Ectodermal cell (in vitro differentiated cells): ENCODE data around the gene FSD2.

Experiments
- H3K27ac ChIP-seq: 2 replicates; pipeline ENCODE4 v1.7.0; 2013; ENCODE audit warnings: mild to moderate bottlenecking, low read depth, low read length; ENCODE audit not compliant: insufficient read depth, poor library complexity, severe bottlenecking
- H3K27me3 ChIP-seq: 2 replicates; pipeline ENCODE4 v1.7.0; 2013; ENCODE audit warnings: mild to moderate bottlenecking, low read length; ENCODE audit not compliant: insufficient read depth, control insufficient read depth, poor library complexity, severe bottlenecking
- H3K36me3 ChIP-seq: one replicate; pipeline ENCODE4 v1.7.0; 2013; ENCODE audit warnings: low read length; ENCODE audit not compliant: control insufficient read depth, insufficient read depth
- H3K4me1 ChIP-seq: one replicate; pipeline ENCODE4 v1.7.0; 2013; ENCODE audit warnings: low read length; ENCODE audit not compliant: control insufficient read depth, insufficient read depth
- H3K4me3 ChIP-seq: 2 replicates; pipeline ENCODE4 v1.7.0; 2013; ENCODE audit warnings: low read depth, low read length, control low read depth; ENCODE audit not compliant: insufficient read depth
- H3K9me3 ChIP-seq: 2 replicates; pipeline ENCODE4 v1.7.0; 2013; ENCODE audit warnings: mild to moderate bottlenecking, low read length, moderate library complexity; ENCODE audit not compliant: control insufficient read depth
- WGBS, 2 experiments: methylation state at CpG; one replicate each; pipeline ENCODE4 v1.1.7; 2013; ENCODE audit warnings: missing lambda C conversion rate in 2 of 2; 5-methylcytosine and 5-hydroxymethylcytosine counted together

The FSD2 gene

DNA sequence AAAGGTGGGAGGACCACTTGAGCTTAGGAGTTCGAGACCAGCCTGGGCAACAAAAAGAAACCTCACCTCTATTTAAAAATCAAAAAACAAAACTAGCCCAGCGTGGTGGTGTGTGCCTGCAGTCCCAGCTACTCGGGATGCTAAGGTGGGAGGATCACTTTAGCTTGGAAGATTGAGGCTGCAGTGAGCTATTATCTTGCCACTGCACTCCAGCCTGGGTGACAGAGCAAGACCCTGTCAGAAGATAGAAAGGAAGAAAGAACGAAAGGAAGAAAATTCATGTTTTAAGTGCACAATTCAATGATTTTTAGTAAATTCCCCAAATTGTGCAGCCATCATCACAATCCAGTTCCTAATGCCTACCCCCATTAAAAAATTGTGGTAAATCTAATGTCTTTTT is 7.8 kb downstream of the FSD2 start:
- Histone ChIP-seq H3K9me3 (no peaks in the 10 kb centered on the region), H3K4me3 (no peak overlapping the region), H3K36me3 (no peaks in the 10 kb centered on the region), H3K27me3 (peaks cover 16% of the 10 kb centered on the region), H3K27ac (no peak overlapping the region), H3K4me1 (no peaks in the 10 kb centered on the region)
- 73 to 77% methylated on average over 3 to 4 of the region's 4 CpGs for WGBS, 2 experiments

DNA sequence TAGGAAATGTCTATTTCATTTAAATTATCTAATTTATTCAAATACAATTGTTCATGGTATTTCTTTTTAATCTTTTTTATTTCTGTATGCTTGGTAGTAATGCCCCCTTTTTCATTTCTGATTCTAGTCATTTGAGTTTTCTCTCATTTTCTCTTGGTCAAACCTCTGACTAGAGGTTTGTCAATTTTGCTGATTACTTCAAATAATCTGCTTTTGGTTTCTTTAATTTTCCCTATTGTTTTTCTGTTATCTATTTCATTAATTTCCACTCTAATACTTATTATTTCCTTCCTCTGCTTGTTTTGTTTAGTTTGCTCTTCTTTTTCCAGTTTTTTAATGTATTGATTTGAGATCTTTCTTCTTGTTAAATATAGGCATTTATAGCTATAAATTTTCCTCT is 12.1 kb downstream of the FSD2 start:
- Histone ChIP-seq H3K9me3 (no peaks in the 10 kb centered on the region), H3K27me3 (no peaks in the 10 kb centered on the region), H3K4me3 (no peak overlapping the region), H3K36me3 (no peaks in the 10 kb centered on the region), H3K27ac (no peak overlapping the region), H3K4me1 (no peaks in the 10 kb centered on the region)

DNA sequence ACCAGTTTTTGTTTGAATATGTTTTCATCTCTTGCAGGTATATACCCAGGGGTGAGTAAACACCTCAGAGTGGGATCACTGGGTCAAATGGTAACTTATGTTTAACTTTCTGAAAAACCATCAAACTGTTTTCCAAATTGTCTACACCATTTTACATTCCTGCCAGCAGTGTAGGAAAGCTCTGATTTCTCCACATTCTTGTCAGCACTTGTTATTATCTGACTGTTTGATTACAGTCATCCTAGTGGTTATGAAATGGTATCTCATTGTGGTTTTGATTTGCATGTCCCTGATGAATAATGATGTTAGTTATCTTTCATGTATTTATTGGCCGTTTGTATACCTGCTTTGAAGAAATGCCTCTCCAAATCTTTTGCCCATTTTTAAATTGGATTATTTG is 13.8 kb downstream of the FSD2 start:
- Histone ChIP-seq H3K4me3 (no peak overlapping the region), H3K27me3 (no peaks in the 10 kb centered on the region), H3K36me3 (no peaks in the 10 kb centered on the region), H3K9me3 (no peaks in the 10 kb centered on the region), H3K27ac (no peak overlapping the region), H3K4me1 (no peaks in the 10 kb centered on the region)
- 83 to 86% methylated on average over 1 of the region's 1 CpG for WGBS, 2 experiments

DNA sequence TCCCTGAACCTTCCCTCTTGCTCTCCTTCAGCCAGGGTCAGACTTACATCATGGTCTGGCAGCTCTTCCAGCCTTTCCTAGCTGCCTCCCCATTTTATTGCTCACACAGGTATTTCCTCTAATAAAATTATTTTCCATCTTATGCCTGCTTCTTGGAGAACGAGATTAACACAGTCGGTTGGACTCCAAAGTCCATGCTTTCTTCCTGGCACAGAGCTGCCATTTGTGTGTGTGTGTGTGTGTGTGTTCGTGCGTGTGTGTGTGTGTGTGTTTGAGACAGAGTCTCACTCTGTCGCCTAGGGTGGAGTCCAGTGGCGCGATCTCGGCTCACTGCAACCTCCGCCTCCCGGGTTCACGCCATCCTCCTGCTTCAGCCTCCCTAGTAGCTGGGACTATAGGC is 15.5 kb downstream of the FSD2 start:
- Histone ChIP-seq H3K9me3 (no peaks in the 10 kb centered on the region), H3K4me1 (no peaks in the 10 kb centered on the region), H3K36me3 (no peaks in the 10 kb centered on the region), H3K27me3 (no peaks in the 10 kb centered on the region), H3K27ac (no peak overlapping the region), H3K4me3 (no peak overlapping the region)
- WGBS, 2 experiments: 76 to 87% methylated on average over 11 of the region's 11 CpGs

DNA sequence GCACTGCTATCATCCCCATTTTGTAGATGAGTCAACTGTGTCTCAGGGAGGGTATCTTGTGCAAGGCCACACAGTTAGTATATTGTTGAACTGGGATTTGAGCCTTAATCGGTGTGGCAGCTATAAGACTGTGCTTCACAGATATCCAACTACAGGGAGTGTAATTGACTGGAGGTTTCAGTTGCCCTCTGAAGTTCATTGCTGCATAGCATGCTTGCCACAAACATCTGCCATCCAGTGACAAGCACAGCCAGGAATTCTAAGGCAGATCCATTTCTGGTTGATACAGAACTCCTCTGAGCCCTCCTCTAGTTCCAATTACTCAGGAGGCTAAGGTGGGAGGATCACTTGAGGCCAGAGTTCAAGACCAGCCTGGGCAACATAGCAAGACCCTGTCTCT is 16.4 kb downstream of the FSD2 start:
- Histone ChIP-seq H3K27me3 (no peaks in the 10 kb centered on the region), H3K4me3 (no peak overlapping the region), H3K36me3 (no peaks in the 10 kb centered on the region), H3K27ac (no peak overlapping the region), H3K9me3 (no peaks in the 10 kb centered on the region), H3K4me1 (no peaks in the 10 kb centered on the region)
- 92 to 94% methylated on average over 1 of the region's 1 CpG for WGBS, 2 experiments

DNA sequence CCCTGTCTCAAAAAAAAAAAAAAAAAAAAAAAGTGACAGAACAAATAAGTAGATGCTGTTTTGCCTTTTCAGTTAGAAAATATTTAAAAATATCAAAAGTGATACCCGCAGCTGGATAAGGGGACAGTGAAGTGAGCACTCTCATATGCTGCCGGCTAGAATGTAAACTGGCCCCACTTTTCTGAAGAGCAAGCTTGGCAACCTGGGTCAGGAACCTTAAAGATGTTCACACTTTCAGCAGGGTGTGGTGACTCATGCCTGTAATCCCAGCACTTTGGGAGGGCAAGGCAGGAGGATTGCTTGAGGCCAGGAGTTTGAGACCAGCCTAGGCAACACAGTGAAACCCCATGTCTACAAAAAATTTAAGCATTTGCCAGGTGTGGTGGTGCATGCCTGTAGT is 17.4 kb downstream of the FSD2 start:
- Histone ChIP-seq H3K4me3 (no peak overlapping the region), H3K36me3 (no peaks in the 10 kb centered on the region), H3K4me1 (no peaks in the 10 kb centered on the region), H3K9me3 (no peaks in the 10 kb centered on the region), H3K27ac (no peak overlapping the region), H3K27me3 (no peaks in the 10 kb centered on the region)
- WGBS, 2 experiments: 88% methylated on average over 2 of the region's 2 CpGs

DNA sequence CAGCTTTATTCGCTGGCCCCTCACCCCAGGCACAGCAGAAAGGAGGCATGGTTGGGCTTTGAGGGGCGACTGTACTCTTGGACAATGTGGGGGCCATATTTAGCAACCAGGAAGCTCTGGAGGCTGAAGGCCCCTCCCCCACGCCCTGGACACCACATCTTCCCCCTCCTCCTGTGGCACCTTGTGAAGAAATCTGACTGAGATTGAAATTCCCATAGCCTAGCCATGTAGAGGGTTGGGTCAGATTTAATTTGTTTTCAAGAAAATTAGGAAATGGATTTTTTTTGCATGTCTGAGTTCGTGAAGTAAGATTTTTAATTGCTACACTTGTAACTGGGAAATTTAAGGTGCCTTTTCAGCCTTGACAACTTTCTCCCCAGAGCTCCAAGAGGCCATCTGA is 24.5 kb downstream of the FSD2 start:
- 87 to 88% methylated on average over 3 to 4 of the region's 4 CpGs for WGBS, 2 experiments
- H3K9me3 ChIP-seq: no peaks in the 10 kb centered on the region
- H3K27me3 ChIP-seq: no peaks in the 10 kb centered on the region
- no peaks in the 10 kb centered on the region for H3K36me3 ChIP-seq
- H3K4me3 ChIP-seq: no peak overlapping the region
- no peak overlapping the region for H3K27ac ChIP-seq
- H3K4me1 ChIP-seq: no peaks in the 10 kb centered on the region

DNA sequence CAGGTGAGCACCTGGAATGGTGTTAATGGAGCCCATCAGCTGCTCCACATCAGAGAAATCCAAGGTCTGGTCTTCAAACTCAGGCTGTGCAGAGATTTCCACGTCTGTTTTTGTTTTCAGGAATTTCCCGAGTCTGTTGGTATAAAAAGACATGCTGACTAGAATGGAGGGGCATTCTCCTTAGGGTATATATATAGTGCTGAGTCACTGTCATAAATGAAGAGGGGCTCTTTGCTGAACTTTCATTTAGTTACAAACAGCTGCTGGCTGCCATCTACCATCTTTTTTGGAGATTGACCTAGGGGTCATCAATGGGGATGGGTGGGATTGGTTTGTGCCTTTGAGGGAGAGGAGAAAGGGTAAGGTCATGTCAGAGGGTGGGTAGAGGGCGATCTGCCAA is 27.1 kb downstream of the FSD2 start:
- no peaks in the 10 kb centered on the region for H3K27me3 ChIP-seq
- H3K4me3 ChIP-seq: no peak overlapping the region
- H3K36me3 ChIP-seq: no peaks in the 10 kb centered on the region
- no peak overlapping the region for H3K27ac ChIP-seq
- no peaks in the 10 kb centered on the region for H3K4me1 ChIP-seq
- WGBS, 2 experiments: 82% methylated on average over 2 to 3 of the region's 3 CpGs
- no peaks in the 10 kb centered on the region for H3K9me3 ChIP-seq

DNA sequence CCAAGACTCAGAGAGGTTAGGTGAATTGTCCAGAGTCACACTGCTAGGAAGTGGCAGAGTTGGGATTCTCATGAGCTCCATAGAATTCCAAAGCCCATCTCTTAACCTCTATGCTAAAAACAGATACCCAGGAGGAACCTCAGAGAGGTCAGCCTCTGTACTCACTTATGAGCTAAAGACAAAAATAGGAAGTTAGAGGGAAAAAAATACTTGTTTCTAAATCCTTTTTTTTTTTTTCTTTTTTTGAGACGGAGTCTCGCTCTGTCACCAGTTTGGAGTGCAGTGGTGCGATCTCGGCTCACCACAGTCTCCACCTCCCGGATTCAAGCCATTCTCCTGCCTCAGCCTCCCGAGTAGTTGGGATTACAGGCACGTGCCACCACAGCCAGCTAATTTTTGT is 31.4 kb downstream of the FSD2 start:
- H3K36me3 ChIP-seq: no peaks in the 10 kb centered on the region
- 88 to 91% methylated on average over 7 of the region's 7 CpGs for WGBS, 2 experiments
- no peak overlapping the region for H3K4me3 ChIP-seq
- H3K4me1 ChIP-seq: no peaks in the 10 kb centered on the region
- H3K27ac ChIP-seq: no peak overlapping the region
- no peaks in the 10 kb centered on the region for H3K9me3 ChIP-seq
- H3K27me3 ChIP-seq: no peaks in the 10 kb centered on the region

DNA sequence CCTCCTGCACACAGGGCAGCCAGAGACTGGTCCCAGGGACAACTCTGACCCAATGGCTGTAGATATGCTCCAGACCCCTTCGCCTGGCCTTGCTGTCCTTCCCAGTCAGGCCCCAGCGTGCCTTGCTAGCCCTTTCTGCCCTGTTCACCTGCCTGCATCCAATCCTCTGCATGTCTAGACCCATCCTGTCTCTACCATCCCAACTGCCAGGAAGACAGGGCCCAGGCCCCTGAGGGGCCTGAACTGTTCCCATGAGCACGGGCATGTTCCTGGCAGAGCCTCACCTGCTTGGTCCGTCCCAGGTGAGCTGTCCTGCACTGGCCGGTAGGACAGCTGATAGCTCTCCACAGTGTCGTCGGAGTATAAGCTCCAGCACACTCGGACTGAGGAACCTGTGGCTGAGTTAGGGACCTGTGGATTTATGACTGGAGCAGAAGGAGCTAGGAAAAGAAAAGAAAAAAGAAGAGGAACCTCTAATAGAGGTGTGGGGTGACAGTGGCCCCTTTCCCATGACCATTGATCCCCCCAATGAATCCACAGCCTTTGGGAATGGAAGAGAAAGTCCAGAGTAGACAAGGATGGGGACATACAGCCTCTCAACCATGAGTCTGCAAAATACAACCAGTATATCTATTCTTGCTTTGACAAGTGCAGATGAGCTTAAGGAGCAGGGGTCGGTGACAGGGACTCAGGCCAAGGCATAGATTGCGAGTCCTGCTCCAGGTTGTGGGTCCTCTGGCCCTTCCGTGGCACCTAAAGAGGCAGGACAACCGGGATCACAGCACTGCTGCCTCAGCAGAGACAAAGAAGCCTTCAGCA is 33.9 kb downstream of the FSD2 start:
- Histone ChIP-seq H3K36me3 (no peaks in the 10 kb centered on the region), H3K27ac (no peak overlapping the region), H3K9me3 (no peaks in the 10 kb centered on the region), H3K27me3 (no peaks in the 10 kb centered on the region), H3K4me3 (no peak overlapping the region), H3K4me1 (no peaks in the 10 kb centered on the region)
- 91 to 92% methylated on average over 12 of the region's 12 CpGs for WGBS, 2 experiments
